ENCODE data around the gene SCYL2.
"Not testable (repeated sequence)": the region's sequence is repeated elsewhere in the genome, so short reads cannot be mapped to it uniquely, and the experiment has no call there.

Gene SCYL2

DNA sequence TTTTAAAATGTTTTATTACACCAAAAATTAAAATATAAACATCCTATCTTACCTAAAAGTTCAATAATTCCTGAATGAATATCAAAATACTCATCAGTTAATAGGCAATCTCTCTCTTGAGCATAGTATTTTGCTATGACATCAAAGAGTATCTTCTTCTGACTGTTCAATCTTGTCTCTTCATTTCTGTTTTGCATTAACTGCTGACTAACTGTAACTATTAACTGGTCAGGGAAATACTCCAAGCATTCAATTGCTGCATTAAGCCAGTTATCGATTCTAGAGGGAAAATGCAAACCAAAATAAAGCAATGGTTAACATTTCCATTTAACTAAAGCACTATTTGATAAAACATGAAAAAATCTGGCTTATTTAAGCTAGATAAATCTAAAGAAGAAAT is 13.5 kb upstream of the SCYL2 start:
- Histone ChIP-seq H3K4me1 (no peaks in the 10 kb centered on the region), H3K9me3 (no peaks in the 10 kb centered on the region), H3K4me3 (ENCODE audit: low read depth, low read length) (no peak overlapping the region), H3K36me3 (no peaks in the 10 kb centered on the region), H3K27me3 (no peaks in the 10 kb centered on the region)
- TF ChIP-seq, protein P1, sequence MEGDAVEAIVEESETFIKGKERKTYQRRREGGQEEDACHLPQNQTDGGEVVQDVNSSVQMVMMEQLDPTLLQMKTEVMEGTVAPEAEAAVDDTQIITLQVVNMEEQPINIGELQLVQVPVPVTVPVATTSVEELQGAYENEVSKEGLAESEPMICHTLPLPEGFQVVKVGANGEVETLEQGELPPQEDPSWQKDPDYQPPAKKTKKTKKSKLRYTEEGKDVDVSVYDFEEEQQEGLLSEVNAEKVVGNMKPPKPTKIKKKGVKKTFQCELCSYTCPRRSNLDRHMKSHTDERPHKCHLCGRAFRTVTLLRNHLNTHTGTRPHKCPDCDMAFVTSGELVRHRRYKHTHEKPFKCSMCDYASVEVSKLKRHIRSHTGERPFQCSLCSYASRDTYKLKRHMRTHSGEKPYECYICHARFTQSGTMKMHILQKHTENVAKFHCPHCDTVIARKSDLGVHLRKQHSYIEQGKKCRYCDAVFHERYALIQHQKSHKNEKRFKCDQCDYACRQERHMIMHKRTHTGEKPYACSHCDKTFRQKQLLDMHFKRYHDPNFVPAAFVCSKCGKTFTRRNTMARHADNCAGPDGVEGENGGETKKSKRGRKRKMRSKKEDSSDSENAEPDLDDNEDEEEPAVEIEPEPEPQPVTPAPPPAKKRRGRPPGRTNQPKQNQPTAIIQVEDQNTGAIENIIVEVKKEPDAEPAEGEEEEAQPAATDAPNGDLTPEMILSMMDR (IDR thresholded peaks at IDR 0.05; ENCODE audit: low read depth, low read length), result no peak
- DNase-seq, result no peak

DNA sequence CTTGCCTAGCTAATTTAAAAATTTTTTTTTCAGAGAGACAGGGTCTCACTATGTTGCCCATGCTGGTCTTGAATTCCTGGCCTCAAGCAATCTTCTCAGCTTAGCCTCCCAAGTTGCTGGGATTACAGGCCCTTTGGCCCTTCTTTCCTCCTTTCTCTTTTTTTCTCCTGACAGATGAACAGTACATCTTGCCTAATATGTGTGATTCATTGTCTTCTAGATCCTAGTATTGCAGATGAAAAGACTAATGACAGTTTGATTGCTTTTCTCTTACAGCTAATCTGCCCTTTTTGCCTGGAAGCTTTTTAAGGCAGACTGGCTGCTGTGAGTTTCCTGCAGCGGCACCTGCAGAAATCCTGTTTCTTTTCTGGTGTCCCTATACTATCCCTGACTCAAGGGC is 12.1 kb upstream of the SCYL2 start:
- TF ChIP-seq, protein P1 (IDR thresholded peaks at IDR 0.05; ENCODE audit: low read depth, low read length), result no peak
- no peak for DNase-seq
- Histone ChIP-seq H3K36me3 (no peaks in the 10 kb centered on the region), H3K4me1 (no peaks in the 10 kb centered on the region), H3K27me3 (no peaks in the 10 kb centered on the region), H3K4me3 (ENCODE audit: low read depth, low read length) (no peak overlapping the region), H3K9me3 (no peaks in the 10 kb centered on the region)

DNA sequence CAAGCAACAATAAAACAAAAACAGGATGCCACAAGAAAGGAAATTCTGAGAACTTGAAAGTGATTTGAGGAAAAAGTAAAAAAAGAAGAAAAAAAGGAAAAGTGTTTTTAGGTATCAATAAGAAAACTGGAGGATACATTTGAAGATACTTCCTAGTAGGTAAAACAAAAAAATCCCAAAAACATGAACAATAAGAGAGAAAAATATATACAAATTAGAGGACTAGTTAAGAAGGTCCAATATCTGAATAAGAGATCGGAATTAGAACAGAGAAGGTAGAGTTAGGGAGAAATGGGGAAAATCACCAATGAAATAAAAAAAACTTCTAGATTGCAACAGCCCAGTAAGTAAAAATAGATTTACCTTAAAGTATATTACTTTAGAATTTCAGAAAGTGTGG is 8.8 kb upstream of the SCYL2 start:
- H3K4me1 ChIP-seq, result no peaks in the 10 kb centered on the region
- no peak overlapping the region for H3K4me3 ChIP-seq (ENCODE audit: low read depth, low read length)
- TF ChIP-seq, protein P1 (IDR thresholded peaks at IDR 0.05; ENCODE audit: low read depth, low read length), result no peak

DNA sequence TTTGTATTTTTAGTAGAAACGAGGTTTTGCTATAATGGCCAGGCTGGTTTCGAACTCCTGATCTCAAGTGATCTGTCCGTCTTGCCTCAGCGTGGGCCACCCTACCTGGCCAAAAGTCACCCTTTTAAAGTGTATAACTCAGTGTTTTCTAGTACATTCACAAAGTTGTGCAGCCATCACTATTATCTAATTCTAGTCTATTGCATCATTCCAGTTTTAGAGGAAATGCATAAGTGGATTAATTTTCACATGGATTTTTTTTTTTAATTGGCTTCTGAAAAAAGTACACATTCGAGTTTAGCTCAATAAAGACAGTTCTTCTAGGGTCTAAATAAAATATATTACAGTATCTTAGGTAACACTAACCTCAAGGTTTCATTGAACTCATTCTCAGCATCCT is 3.8 kb upstream of the SCYL2 start:
- Histone ChIP-seq H3K4me1 (no peaks in the 10 kb centered on the region), H3K27me3 (no peaks in the 10 kb centered on the region), H3K36me3 (no peaks in the 10 kb centered on the region), H3K4me3 (ENCODE audit: low read depth, low read length) (no peak overlapping the region), H3K9me3 (no peaks in the 10 kb centered on the region)
- TF ChIP-seq, protein P1 (IDR thresholded peaks at IDR 0.05; ENCODE audit: low read depth, low read length), result no peak
- no peak for DNase-seq

More for the DNA sequence above, 8.8 kb upstream of the SCYL2 start:
- Histone ChIP-seq H3K27me3 (no peaks in the 10 kb centered on the region), H3K9me3 (no peaks in the 10 kb centered on the region), H3K36me3 (no peaks in the 10 kb centered on the region)
- no peak for DNase-seq

DNA sequence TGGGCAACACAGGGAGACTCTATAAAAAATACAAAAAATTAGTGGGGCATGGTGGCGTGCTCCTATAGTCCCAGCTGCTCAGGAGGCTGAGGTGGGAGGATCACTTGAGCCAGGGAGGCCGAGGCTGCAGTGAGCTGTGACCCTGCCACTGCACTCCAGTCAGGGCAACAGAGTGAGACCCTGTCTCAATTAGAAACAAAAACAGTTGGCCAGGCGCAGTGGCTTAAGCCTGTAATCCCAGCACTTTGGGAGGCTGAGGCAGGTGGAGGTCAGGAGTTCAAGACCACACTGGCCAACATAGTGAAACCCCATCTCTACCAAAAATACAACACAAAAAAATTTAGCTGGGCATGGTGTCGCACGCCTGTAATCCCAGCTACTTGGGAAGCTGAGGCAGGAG is 1.9 kb upstream of the SCYL2 start:
- not testable (repeated sequence) for H3K9me3 ChIP-seq; DNase-seq; H3K4me1 ChIP-seq; H3K4me3 ChIP-seq (ENCODE audit: low read depth, low read length); H3K36me3 ChIP-seq; H3K27me3 ChIP-seq

DNA sequence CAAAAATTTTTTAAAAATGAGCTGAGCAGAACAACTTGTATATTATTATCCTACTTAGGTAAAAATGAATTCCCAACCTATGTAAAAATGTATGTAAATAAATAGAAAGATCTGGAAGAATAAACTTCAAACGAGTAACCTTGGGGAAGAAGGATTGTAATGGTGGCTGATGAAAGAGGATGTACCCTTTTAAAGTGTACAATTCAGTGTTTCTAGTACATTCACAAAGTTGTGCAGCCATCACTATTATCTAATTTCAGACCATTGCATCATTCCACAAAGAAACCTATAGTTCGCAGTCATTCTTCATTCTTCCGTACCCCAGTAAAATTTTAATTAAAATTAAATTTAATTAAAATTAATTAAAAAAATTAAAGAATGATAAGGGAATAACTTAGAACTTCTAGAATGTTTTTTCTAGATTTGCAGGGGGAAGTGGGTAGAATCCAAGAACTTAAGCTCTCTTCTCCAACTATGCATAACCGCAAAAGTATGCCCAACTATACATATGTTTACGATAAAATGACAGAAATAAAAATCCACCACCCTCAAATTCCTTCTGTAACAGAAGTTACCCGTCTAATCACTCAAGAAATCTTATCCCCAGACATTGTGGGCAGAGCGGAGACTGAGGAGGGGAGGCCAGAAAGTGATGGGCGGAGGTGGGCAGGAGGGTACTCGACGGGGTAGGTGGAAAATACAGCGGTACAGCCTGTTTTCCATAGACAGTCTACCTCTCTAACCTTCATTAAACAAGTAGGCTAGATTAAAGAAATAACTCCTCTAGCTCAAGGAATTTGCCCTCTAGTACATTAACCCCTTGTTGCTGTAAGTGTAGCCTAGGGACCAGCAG is 1.0 kb upstream of the SCYL2 start:
- Histone ChIP-seq H3K4me3 (ENCODE audit: low read depth, low read length) (peak overlapping the region; percentile 92), H3K4me1 (no peaks in the 10 kb centered on the region), H3K36me3 (no peaks in the 10 kb centered on the region), H3K9me3 (no peaks in the 10 kb centered on the region), H3K27me3 (no peaks in the 10 kb centered on the region)
- no peak for DNase-seq
- TF ChIP-seq, protein P1 (IDR thresholded peaks at IDR 0.05; ENCODE audit: low read depth, low read length), result no peak

Measured in BE2C (cell line).